Measurements from ENCODE around the gene PRDM16.

Gene PRDM16

DNA sequence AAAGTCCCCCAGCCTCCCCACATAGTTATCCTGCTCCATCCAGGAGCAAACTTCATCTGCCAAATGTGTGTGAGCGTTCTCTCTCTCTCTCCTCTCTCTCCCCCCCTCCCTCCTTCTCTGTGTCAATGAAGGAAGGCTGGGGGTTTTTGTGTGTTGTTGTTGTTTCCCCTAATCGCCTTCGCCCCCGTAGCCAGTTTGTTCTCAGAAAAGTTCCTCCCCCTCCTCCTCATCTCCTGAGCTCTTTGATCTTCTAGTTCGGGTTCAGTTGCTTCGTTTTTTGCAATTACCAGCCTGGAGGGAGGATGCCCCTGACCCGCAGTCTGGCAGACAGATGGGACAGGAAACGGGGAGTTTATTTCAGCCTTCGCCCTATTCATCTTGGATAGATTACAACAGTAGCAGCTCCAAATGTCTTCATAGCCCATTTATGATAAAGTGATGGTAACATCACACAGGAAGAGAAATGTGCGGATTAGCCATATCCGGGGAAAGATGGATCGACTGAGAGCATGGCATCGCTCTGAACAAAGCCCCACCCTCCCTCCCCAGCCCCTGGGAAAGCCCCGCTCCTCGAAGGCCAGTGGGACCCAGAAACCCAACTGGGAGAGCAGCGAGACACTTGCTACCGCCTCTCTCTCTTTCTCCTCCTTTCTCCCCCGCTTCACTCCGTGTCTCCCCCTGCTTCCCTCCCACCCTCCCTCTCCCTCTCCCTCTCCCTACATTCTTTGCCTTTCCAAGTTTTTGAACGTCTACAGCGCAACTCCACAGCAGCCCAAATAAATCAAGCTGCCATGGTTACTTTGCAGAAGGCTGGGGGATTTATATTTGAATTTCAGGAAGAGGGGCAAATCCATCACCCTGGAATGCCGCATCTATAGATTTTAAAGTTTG is 245.7 kb downstream of the PRDM16 start:
- DNase-seq = no peak

GRCh38 chr1:3315399-3316339 is 246.7 kb downstream of the PRDM16 start:
- no peak for DNase-seq

GRCh38 chr1:3316340-3316943 is 247.4 kb downstream of the PRDM16 start:
- no peak for DNase-seq

DNA sequence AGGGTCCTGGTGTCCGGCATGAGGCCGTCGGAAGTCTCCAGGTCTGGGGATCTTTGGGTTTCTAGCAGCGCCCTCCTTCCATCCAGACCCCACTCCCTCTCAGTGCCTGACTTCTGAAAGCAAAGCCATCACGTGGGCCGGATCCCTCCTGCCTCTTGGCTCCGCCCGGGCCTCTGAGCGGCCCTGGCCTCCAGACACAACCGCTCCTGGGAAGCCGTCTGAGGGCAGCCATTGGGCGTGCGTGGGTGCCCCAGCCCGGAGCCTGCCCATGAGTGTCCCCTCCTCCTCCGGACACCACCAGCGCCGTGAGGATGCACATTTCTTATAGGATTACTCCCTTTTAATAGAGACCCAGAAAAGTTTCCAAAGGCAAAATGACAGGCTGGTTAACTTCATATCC is 248.5 kb downstream of the PRDM16 start:
- DNase-seq = no peak

- no peak for DNase-seq
Observed at GRCh38 chr1:3318329-3318728, 249.3 kb downstream of the PRDM16 start.

DNA sequence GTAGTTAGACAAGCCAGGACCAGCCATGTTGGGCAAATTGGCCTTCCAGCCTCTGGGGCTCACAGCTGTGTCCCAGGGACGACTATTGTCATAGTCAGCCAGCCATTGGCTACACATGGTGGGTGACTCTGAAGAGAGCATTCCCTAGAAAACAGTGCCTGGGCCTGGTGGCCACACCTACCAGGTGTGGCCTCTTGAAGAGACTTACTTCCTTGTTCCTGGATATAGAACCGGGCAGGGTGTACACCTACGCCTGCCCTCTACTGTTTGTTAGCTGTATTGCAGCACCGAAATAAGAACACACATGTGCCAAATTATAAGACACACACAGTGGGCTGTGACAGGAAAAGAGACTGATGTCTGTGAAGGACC is 250.9 kb downstream of the PRDM16 start:
- peak; percentile 4 to 51 (median 12) for DNase-seq

GRCh38 chr1:3320246-3321152 is 251.5 kb downstream of the PRDM16 start:
- peak in 1 of 3 experiments; percentile 3 for DNase-seq

GRCh38 chr1:3321559-3322449 is 252.8 kb downstream of the PRDM16 start:
- no peak for DNase-seq

DNA sequence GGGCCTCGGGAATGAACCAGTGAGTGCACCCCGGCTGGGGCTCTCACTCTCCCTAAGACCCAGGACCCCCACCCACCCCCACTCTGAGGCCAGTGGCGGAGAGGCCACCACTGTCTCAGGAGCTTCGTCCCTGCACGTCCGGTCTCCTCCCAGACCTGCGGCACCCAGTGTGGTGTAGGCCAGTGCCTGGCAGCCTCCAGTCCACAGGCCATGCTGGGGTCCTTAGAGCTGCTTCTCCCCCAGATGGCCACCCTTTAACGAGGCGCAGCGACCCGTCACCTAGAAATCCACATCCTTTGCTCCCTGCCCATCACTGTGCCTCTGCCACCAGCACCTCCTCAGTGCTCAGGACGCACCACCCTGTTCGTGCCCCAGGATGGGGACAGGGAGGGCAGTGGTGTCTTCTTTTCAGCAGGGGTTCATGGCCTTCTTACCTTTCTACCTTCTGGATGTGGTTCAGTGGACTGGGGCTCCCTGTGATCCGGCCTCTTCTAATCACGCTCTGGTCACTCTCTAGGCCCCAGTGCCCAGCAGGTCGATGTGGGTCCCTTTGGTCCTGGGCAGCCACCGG is 253.5 kb downstream of the PRDM16 start:
- no peak for DNase-seq

DNA sequence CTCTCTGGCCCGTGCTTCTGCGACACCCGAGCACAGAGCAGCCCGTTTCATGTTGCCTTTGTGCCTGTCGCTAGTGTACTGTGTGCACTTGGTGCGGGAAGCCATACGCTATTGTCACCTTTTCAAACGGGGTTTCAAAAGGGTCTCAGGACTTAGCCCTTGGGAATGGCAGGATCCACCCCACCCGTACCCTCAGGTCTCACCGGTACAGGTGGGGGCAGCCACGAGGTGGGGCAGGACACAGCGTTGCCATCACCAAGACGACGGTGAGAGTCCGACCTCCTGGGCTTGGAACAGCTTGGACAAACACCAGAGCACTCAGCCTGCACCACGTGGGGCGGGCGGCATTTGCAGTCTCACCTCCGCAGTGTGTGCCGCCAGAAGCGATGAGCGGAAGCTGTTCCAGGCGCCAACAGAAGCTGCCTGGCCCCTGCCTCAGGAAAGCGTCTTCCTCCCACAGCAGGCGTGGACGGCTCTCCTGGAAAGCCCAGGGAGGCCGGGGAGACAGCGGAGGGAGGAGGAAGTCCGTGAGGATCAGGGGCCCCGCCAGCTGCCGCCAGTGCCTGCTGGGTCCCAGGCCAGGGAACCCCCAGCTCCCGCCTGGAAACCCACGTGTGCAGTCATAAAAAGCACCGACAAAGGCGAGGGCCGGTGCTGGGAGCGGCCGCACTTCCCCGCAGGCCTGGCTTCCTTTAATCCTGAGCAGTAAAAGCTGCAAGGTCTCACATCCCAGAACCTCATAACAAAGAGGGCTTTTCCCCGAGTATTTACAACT is 254.2 kb downstream of the PRDM16 start:
- peak; percentile 13 to 37 (median 28) for DNase-seq

DNA sequence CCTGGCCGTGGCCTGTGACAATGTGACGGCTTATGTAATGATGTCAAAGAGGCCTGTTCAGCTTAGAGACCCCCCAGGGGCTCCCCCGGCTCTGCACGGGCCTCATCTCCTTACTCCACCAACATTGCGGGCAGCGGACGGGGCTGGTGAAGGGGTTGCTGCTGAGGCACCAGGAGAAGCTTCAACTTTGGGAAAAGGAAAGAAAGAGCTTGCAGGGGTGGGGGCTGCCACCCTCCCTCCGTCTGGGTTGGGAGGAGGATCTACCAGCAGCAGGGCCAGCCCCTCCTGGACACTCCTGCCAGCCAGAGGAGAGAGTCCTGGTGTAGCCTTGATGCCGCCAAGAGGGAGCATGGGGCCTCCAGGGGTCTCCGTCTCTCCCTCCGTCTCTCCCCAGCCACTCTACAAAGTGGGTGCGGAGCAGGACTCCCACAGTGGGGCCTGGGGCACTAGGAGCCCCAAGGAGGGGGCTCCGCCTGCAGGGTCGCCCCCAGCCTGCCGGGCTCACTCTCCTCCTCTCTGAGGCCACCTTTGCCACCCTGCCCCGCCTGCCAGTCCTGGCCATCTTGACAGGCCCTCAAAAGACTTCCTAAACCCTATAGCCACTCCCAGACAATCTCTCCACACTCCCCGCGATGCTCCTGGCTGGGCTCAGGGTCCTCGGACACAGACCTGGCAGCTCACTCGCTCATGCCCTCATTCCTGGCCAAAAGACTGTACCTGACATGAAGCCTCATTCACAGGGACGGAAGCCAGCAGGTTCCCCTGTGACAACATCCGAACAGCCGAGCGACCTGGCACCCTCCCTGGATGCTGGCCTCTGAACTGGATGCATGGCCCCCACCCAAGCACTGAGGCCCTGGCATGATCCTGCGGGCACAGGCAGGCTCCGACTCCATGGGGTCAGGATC is 255.0 kb downstream of the PRDM16 start:
- no peak for DNase-seq

DNA sequence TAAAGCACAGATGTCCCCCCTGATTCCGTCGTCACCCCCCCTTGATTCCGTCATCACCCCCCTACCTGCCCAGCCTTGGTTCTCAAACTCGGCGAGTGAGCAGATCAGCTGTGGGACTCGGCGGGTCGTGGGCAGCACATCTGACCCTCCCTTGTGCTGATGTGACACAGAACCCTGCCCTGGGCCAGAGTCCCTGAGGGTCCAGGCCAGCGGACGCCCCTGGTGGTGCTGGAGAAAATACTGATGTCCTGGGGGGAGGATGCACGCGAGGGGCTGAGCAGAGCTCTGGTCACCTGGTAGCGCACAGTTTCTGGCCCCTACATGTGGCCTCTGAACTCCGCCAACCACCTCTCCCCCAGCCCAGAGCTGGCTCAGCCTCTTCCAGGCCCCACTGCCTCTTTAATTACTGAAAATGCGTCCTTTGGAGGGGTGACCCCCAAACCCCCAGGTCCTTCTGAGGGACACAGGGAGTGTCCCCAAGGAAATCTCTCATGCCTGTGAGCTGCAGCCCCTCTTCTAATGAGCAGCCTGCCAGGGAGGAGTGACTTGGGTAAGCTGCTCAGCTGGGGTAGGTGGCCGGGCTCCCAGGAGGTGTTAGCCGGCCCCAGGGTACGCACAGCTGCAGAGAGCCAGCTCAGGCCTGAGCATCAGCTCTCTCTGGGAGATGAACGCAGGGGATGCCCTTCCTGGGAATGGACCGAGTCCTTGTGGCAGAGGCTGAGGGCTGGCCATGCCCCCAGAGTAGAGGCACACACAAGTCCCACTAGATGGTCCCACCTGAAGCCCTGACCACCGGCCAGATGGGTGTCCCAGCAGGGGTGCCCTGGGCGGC is 255.9 kb downstream of the PRDM16 start:
- no peak for DNase-seq

DNA sequence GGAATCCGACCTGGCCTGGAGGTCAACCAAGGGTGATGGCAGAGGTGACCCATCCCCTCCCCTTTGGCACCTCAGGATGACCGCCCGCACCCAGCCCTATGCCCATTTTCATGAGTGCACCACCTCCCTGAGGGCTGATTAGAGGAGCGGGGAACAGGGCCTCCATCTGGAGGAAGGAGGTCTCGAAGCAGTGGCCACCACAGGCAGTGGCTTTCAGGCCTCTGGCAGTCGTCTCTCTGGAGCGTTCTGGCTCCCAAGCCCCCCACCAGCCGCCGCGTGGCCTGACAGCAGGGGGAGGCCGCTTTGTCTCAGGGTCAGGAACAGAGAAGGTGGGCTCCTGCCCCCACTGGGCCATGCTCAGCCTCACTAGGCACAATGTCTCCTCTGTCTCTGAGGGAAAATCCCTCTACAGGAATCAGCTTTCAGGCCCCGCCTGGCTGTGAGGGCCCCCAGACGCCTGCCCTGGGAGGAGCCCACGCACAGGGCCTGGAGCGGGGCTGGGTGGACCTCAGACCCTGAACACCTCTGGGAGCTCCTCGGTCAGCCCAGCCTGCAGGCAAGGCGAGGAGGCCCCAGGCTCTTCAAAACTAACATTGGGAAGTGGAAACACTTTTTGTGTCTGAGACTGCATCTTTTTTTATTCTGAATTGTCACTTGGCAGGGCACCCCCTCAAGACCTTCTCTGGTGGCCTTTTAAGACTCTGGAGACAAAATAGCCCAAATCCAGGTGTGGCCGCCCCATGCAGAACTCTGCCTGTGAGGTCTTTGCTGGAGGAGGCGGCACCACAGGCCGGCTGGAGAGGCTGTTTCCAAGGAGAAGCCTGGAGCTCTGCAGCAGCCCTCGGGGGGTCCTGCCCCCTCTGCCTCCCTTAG is 257.7 kb downstream of the PRDM16 start:
- no peak for DNase-seq

GRCh38 chr1:3327389-3327702 is 258.3 kb downstream of the PRDM16 start:
- DNase-seq = no peak

- DNase-seq = no peak
Observed at GRCh38 chr1:3327936-3328590, 259.1 kb downstream of the PRDM16 start.

DNA sequence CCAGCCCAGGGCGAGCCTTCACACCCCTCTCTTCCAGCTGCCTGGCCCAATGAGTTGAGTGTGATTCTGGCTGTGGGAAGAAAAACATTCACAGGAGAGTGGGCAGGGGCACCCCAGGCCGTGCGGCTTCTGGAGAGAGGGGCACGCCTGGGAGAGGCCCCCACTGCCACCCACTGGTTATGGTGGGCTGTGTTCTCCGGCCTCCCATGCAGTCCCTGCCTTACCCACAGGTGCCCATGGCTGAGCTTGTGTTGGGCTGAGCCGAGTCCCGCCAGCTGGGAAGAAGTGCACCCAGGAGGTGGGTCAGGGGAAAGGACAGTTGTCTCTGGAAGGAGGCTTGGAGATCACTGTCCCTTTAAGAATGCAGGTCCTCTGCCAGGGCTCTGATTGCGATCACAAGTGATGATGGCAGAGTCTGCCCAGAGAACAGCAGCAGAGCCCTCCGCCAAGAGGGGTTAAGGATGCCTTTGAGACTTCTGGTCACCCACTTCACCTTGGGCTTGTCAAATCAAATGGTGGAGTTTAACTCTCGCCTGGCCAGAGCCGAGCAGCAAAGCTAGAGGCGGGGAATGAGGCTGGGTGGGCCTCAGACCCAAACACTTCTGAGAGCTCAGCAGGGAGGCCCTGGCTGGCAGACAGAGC is 260.8 kb downstream of the PRDM16 start:
- DNase-seq = peak in 1 of 3 experiments; percentile 63

Measured in NCI-H1417 (cell line).